Heart left ventricle (tissue), 16 donors: ENCODE measurements around the gene IARS1. TPM values are rescaled to one million over a fixed set of nuclear protein-coding genes. Genes with fewer than 3 reads are reported as not detected.

Experiments used
- ATAC-seq, 4 donors: fragments of 200-7000 bp; cut with Tn5 transposase; one replicate each; pipeline ENCODE4 v1.9.1; 2020 to 2022; ENCODE audit warnings: moderate library complexity in 4 of 4, mild to moderate bottlenecking in 3 of 4, moderate number of reproducible peaks in 1 of 4
- DNase-seq, 5 donors: peaks; one replicate each; pipeline ENCODE4 v3.0.0-alpha.2; 2020
- H3K27ac ChIP-seq, 12 donors: fragments of 200-600 bp; sonication (generic) in 4 of 12; one replicate each; pipeline versions ENCODE4 v1.5.0 to v1.8.0; 2016 to 2022; ENCODE audit warnings: mild to moderate bottlenecking in 2 of 12
- H3K27me3 ChIP-seq, 9 donors: fragments of 200-600 bp; sonication (generic) in 2 of 9; one replicate each; pipeline versions ENCODE4 v1.5.1 to v1.8.0; 2016 to 2022; ENCODE audit warnings: mild to moderate bottlenecking in 3 of 9
- H3K36me3 ChIP-seq, 9 donors: fragments of 200-600 bp; sonication (generic) in 2 of 9; one replicate each; pipeline versions ENCODE4 v1.5.0 to v1.8.0; 2018 to 2022; ENCODE audit warnings: mild to moderate bottlenecking in 2 of 9
- H3K4me1 ChIP-seq, 12 donors: fragments of 200-600 bp; sonication (generic) in 4 of 12; one replicate each; pipeline versions ENCODE4 v1.5.0 to v1.8.0; 2016 to 2022; ENCODE audit warnings: mild to moderate bottlenecking in 3 of 12
- H3K4me3 ChIP-seq, 12 donors: fragments of 200-600 bp; sonication (generic) in 4 of 12; one replicate each; pipeline versions ENCODE4 v1.5.0 to v1.8.0; 2017 to 2022; ENCODE audit warnings: mild to moderate bottlenecking in 9 of 12, moderate library complexity in 4 of 12
- H3K9me3 ChIP-seq, 12 donors: fragments of 200-600 bp; sonication (generic) in 4 of 12; one replicate each; pipeline versions ENCODE4 v1.5.0 to v1.8.0; 2016 to 2022; ENCODE audit warnings: mild to moderate bottlenecking in 1 of 12
- POLR2A ChIP-seq, 2 donors: fragments of 450-650 bp; IDR thresholded peaks; one replicate each; pipeline ENCODE4 v1.6.1; 2017; ENCODE audit warnings: antibody characterized with exemption in 2 of 2, mild to moderate bottlenecking in 2 of 2, moderate library complexity in 2 of 2
- WGBS, 4 donors: extraction: QIAGEN DNeasy Blood & Tissue Kit in 2 of 4; methylation state at CpG; one replicate each; pipeline versions ENCODE4 v1.1.5 to v1.1.7; 2013 to 2018; 5-methylcytosine and 5-hydroxymethylcytosine counted together
- intact Hi-C, 10 donors: fragments of 100-400 bp; cut with DNase I; formaldehyde crosslinking; loops; one replicate each; pipeline versions ENCODE4 v1.11.1 to v1.14.2; 2022
- long read RNA-seq, 3 donors: library from polyadenylated mRNA; unstranded; transcript quantifications; one replicate each; pipeline ENCODE4 v2.0.0, GENCODE V29; 2020 to 2021
- polyA plus RNA-seq, 2 donors: library from polyadenylated mRNA; stranded (reverse); fragments of 200-250 nt; gene quantifications; one replicate each; pipeline ENCODE4 v1.2.3, GENCODE V29; 2013
- total RNA-seq, 9 donors: library from RNA; depleted of rRNA in 2 of 9; stranded (reverse); fragments of >200 nt in 2 of 9; fragmentation: NEBNext Ultra II Directional in 3 of 9; extraction: Animal tissue kit (Norgen Biotek cat#: 25700) in 3 of 9; gene quantifications; one replicate each; pipeline versions ENCODE4 v1.1.0 to v1.2.4, GENCODE V29; 2016 to 2023
- TF ChIP-seq, protein P1 (sequence below), 12 donors: fragments of 200-600 bp; sonication (generic) in 4 of 12; IDR thresholded peaks; one replicate each; pipeline versions ENCODE4 v1.5.0 to v1.8.0; 2018 to 2022; ENCODE audit warnings: antibody characterized with exemption in 12 of 12, mild to moderate bottlenecking in 5 of 12
- donor health status: ischemic (EF 13 %, LVEDD 7.1; RV severe dilation, severe dysfunction).
- donor health status: healthy with polysubstance abuse.
- donor health status: DM: no; HTN: yes; CAD: no.
- donor health status: DM: no; HTN: no; CAD: no.
- donor health status: ischemic (EF 25% LVEDD 6.9; RV normal size, moderate dysfunction).
- donor health status: ischemic (EF 25% LVEDD 5.7; RV mildly dilated, moderate dysfunction).
- donor health status: healthy.
- donor health status: DM: yes; HTN: yes; CAD: no.
- donor health status: ischemic (EF 35%, LVEDD 5.7; RV mildly dilated, moderate dysfunction).
- donor health status: nonischemic (EF 11% LVEDD 7.7; RV severe dilation, severe dysfunction).
- donor health status: DM: yes; HTN: yes; CAD: no.
- donor health status: PGD.
- donor health status: ischemic (EF 29% LVEDD 5.4; RV normal size, mild dysfunction).
- donor health status: nonischemic (EF 23%, LVEDD 6.1; RV moderate dilation, normal function).

IARS1 gene
- 10 to 100 TPM; 44.2 to 85.3 (median 68.1) TPM for total RNA-seq
- 10 to 100 TPM in 1 of 2 donors, 1 to 10 TPM in 1; 9.0 to 97.5 TPM for polyA plus RNA-seq
- long read RNA-seq, donor 1, full-length matches to known transcripts: 18 of 81 reads
- long read RNA-seq, donor 1, partial matches to known transcripts: 58 of 81 reads
- long read RNA-seq, donor 1, other reads (novel, unspliced or antisense): 5 of 81 reads
- long read RNA-seq, donor 2, full-length matches to known transcripts: 40 of 247 reads
- long read RNA-seq, donor 2, partial matches to known transcripts: 186 of 247 reads
- long read RNA-seq, donor 2, other reads (novel, unspliced or antisense): 21 of 247 reads
- long read RNA-seq, donor 3, full-length matches to known transcripts: 35 of 191 reads
- long read RNA-seq, donor 3, partial matches to known transcripts: 140 of 191 reads
- long read RNA-seq, donor 3, other reads (novel, unspliced or antisense): 16 of 191 reads

DNA sequence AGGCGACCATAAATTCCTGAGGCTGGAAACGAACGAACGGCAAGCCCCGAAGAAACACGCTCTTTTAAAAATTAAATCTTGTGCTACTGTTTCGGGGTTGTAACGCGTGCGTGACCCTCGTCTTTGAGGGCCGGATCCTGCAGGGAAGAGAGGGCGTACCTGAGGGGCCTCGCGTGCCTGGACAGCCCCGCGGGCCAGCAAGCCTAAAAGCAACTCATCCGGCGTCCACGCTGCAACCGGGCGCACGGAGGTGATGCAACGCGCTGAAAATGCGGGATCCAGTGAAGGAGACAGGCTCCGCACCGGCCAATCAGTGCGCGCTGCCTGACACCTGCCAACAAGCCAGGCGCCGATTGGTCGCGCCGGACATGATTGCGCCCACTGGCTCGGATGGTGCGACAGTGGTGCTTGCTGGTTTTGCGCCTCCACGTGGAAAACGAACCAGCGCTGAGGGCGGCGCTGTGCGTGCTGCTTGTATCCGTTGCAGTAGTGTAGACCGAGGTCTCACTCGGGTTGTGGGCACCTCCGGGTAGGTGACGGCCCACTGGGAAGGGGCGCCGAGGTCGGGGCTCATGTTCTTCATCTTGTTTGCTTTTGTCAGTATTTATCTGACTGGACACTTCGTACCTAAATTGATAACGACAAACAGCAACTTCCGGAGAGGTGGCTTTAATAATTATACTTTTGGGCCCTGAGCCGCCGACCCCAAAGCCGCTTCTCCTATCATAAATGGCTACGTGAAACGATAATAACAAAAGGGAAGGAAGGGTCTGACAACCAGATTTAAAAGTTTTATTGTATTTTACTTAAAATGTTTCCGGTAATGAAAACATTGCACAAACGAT, at the start of gene IARS1:
Gene IARS1 (minus strand): TSS at position 246 of the 845 bp plus-strand sequence. CDS start 4,278 bp downstream, outside the sequence.
- Histone ChIP-seq H3K27ac (peak within 1 kb of the TSS in 11 of 12 donors; percentile 51 to 85 (median 71)), H3K9me3 (no peaks in the 10 kb centered on the region), H3K36me3 (peaks cover 0 to 37% (median 26%) of the 10 kb centered on the region in 9 donors), H3K4me3 (peak within 1 kb of the TSS; percentile 41 to 91 (median 72)), H3K4me1 (peaks cover 0 to 34% (median 22%) of the 10 kb centered on the region in 12 donors), H3K27me3 (no peaks in the 10 kb centered on the region)
- intact Hi-C loops: loop anchor here in 5 of 10 donors (2.0 to 10.0 kb wide), 4 partner anchors 149 to 341 kb away; no protein-coding TSS in a partner anchor
- ATAC-seq (peak; percentile 99 to 100 (median 100)), DNase-seq (peak; percentile 98 to 99 (median 98))
- TF ChIP-seq, protein P1, sequence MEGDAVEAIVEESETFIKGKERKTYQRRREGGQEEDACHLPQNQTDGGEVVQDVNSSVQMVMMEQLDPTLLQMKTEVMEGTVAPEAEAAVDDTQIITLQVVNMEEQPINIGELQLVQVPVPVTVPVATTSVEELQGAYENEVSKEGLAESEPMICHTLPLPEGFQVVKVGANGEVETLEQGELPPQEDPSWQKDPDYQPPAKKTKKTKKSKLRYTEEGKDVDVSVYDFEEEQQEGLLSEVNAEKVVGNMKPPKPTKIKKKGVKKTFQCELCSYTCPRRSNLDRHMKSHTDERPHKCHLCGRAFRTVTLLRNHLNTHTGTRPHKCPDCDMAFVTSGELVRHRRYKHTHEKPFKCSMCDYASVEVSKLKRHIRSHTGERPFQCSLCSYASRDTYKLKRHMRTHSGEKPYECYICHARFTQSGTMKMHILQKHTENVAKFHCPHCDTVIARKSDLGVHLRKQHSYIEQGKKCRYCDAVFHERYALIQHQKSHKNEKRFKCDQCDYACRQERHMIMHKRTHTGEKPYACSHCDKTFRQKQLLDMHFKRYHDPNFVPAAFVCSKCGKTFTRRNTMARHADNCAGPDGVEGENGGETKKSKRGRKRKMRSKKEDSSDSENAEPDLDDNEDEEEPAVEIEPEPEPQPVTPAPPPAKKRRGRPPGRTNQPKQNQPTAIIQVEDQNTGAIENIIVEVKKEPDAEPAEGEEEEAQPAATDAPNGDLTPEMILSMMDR (IDR thresholded peaks at IDR 0.05): peak in 11 of 12 donors; percentile 6 to 65 (median 36)
- peak in 1 of 2 donors; percentile 77 for TF ChIP-seq POLR2A (IDR thresholded peaks at IDR 0.05)
- WGBS, 4 donors: 0 to 1% (median 1%) methylated on average over 42 to 63 of the region's 63 CpGs

DNA sequence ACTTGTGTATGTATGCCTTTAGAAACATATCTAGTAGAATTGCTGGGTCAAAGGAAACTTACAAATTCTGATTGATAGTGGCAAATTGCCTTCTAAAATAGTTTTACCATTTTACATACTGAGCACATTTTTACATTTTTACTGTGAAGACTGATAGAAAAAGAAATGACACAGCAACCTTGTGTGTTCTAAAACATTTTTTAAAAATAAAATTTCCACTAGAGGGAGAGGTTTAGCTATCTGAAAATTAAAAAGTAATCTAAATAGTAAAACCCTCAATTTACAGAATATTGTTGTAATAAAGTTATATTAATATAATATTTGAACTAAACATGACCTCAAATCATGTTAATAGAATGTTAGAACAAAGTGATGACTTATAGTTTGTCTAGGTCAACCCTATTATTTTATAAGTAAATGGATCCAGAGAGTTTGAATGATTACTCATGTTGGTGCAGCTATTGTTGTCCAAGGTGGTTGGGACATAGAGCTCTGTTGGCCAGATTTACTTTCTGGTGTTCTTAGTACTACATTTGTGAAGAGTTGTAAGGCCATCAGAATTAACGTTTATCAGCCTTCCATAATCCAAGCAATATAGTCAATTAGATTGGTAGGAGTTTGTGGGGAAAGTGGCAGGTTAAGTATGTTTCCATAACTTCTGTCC, 49.5 kb upstream of the IARS1 start:
- no peak for DNase-seq
- no peak overlapping the region for H3K4me3 ChIP-seq
- H3K27ac ChIP-seq: peak overlapping the region in 2 of 12 donors; percentile 0 to 6
- no peak for ATAC-seq
- no peaks in the 10 kb centered on the region for H3K9me3 ChIP-seq
- WGBS, 4 donors: 75 to 86% (median 81%) methylated on average over 1 of the region's 1 CpG
- TF ChIP-seq, protein P1 (IDR thresholded peaks at IDR 0.05): peak in 9 of 12 donors; percentile 20 to 57 (median 37)
- TF ChIP-seq POLR2A (IDR thresholded peaks at IDR 0.05): no peak
- no peaks in the 10 kb centered on the region for H3K27me3 ChIP-seq
- peaks cover 0 to 22% (median 3%) of the 10 kb centered on the region in 9 donors for H3K36me3 ChIP-seq
- intact Hi-C loops: loop anchor here in 8 of 10 donors (1.0 to 10.0 kb wide), 7 partner anchors 92 to 452 kb away; no protein-coding TSS in a partner anchor
- H3K4me1 ChIP-seq: peaks cover 0 to 8% (median 0%) of the 10 kb centered on the region in 12 donors

DNA sequence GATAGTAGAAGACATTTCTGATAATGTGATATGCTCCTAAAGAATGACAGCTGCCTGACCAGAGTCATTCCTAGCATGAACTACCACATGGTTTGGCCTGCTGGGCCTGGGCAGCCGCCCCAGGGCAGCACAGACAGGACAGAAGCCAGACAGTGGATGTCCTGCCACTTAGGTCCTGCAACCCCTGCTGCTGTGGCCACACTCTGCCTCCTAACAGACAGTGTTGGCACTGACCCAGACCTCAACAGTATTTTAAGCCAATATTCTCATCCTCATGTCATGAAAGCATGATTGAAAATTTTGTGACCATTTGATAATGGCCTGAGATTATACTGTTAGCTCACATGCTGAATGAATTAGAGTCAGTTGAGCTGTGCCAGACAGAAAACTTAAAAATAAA, 48.1 kb upstream of the IARS1 start:
- intact Hi-C loops: loop anchor here in 7 of 10 donors (5.0 to 10.0 kb wide), 5 partner anchors 93 to 453 kb away; no protein-coding TSS in a partner anchor
- no peaks in the 10 kb centered on the region for H3K27me3 ChIP-seq
- ATAC-seq: no peak
- H3K4me3 ChIP-seq: no peak overlapping the region
- 93 to 100% (median 96%) methylated on average over 1 of the region's 1 CpG for WGBS, 4 donors
- H3K4me1 ChIP-seq: peaks cover 0 to 8% (median 0%) of the 10 kb centered on the region in 12 donors
- H3K36me3 ChIP-seq: peaks cover 0 to 34% (median 9%) of the 10 kb centered on the region in 9 donors
- no peak for DNase-seq
- TF ChIP-seq, protein P1 (IDR thresholded peaks at IDR 0.05): no peak
- no peak for TF ChIP-seq POLR2A (IDR thresholded peaks at IDR 0.05)
- H3K9me3 ChIP-seq: no peaks in the 10 kb centered on the region
- H3K27ac ChIP-seq: no peak overlapping the region
